Measurements from ENCODE around the gene UBE3A. TPM values are rescaled to one million over a fixed set of nuclear protein-coding genes. Genes with fewer than 3 reads are reported as not detected.

UBE3A gene
- polyA plus RNA-seq, 1 of the 3 experiments (the other 2 are of a cell fraction) = 9.7 TPM

DNA sequence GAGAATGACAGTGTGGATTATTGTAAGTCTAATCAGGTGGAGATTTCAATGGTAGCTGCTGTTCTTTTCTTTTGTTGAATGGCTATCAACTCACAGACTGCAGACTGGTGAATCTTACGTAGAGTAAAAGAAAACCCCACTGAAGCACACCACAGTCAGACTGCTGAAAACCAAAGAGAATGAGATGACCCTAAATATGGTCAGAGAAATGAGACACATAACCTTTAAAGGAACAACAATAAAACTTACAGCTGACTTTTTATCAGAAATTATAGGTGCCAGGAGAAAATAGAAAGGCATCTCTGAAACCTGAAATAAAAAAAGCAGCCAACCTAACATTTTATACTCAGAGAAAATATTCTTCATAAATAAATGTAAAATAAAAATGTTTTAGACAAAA, 12.7 kb upstream of the UBE3A start (continued):
- TF ChIP-seq, protein P1, sequence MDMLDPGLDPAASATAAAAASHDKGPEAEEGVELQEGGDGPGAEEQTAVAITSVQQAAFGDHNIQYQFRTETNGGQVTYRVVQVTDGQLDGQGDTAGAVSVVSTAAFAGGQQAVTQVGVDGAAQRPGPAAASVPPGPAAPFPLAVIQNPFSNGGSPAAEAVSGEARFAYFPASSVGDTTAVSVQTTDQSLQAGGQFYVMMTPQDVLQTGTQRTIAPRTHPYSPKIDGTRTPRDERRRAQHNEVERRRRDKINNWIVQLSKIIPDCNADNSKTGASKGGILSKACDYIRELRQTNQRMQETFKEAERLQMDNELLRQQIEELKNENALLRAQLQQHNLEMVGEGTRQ (IDR thresholded peaks at IDR 0.05; ENCODE audit: borderline replicate concordance, low read depth, low read length) = no peak
- TF ChIP-seq ELF1 (IDR thresholded peaks at IDR 0.05) (no peak), NFIC (IDR thresholded peaks at IDR 0.05; ENCODE audit: borderline replicate concordance) (no peak), TEAD4 (IDR thresholded peaks at IDR 0.05; ENCODE audit: borderline replicate concordance, insufficient read depth) (no peak), FOXM1 (IDR thresholded peaks at IDR 0.05; ENCODE audit: low read depth) (no peak)
- TF ChIP-seq, protein P2, sequence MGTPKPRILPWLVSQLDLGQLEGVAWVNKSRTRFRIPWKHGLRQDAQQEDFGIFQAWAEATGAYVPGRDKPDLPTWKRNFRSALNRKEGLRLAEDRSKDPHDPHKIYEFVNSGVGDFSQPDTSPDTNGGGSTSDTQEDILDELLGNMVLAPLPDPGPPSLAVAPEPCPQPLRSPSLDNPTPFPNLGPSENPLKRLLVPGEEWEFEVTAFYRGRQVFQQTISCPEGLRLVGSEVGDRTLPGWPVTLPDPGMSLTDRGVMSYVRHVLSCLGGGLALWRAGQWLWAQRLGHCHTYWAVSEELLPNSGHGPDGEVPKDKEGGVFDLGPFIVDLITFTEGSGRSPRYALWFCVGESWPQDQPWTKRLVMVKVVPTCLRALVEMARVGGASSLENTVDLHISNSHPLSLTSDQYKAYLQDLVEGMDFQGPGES (IDR thresholded peaks at IDR 0.05; ENCODE audit: low read depth, low read length) = no peak

DNA sequence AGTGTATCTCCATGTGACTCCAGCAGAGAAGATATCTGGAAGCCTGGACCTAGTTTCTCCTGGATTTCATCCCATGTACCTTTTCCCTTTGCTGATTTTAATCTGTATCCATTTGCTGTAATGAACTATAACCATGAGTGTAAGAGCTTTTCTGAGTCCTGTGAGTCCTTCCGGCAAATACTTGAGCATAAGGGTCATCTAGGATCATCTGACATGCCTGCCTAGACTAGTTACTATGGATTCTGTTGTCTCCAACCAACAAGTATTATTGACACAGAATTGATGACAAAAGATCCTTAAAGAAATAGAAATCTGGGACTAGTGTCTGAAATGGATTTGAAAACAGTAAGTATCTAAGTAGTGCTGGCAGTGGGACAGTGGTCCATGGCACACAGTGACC, 11.3 kb upstream of the UBE3A start:
- Histone ChIP-seq H3K36me3 (replicated peaks in 1 of 2; ENCODE audit: control insufficient read depth in 1 of 2, insufficient read depth in 2 of 2, low read length in 1 of 2) (no peaks in the 10 kb centered on the region), H3K4me3 (ENCODE audit: low read depth in 2 of 2, low read length in 1 of 2) (no peak overlapping the region), H3K9me2 (no peaks in the 10 kb centered on the region), H3K27ac (ENCODE audit: low read depth in 2 of 2, low read length in 1 of 2) (no peak overlapping the region), H2AFZ (ENCODE audit: low read depth) (no peak overlapping the region), H3K4me2 (no peak overlapping the region), H3K79me2 (ENCODE audit: insufficient read depth) (no peaks in the 10 kb centered on the region), H3F3A (replicated peaks; ENCODE audit: insufficient read depth) (no peaks in the 10 kb centered on the region), H3K27me3 (ENCODE audit: insufficient read depth) (no peaks in the 10 kb centered on the region), H3K9ac (no peak overlapping the region), H3K4me1 (ENCODE audit: control insufficient read depth in 1 of 2, insufficient read depth in 2 of 2, low read depth in 1 of 2, low read length in 1 of 2) (no peaks in the 10 kb centered on the region; a peak in 1 of 4 replicates), H3K9me3 (no peaks in the 10 kb centered on the region; the same call in 1 of the 2 replicates), H4K20me1 (ENCODE audit: insufficient read depth) (no peaks in the 10 kb centered on the region)
- 67% methylated on average over 1 of the region's 1 CpG for WGBS (ENCODE audit: low lambda C conversion rate)
- POLR2A ChIA-PET = no interaction called here
- DNase-seq = no peak
- TF ChIP-seq, protein P3, sequence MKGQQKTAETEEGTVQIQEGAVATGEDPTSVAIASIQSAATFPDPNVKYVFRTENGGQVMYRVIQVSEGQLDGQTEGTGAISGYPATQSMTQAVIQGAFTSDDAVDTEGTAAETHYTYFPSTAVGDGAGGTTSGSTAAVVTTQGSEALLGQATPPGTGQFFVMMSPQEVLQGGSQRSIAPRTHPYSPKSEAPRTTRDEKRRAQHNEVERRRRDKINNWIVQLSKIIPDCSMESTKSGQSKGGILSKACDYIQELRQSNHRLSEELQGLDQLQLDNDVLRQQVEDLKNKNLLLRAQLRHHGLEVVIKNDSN (IDR thresholded peaks at IDR 0.05; ENCODE audit: borderline replicate concordance, low read depth) = no peak
- TF ChIP-seq FOXJ3 (CRISPR knock-in tag; IDR thresholded peaks at IDR 0.05) (no peak), NFIC (IDR thresholded peaks at IDR 0.05; ENCODE audit: borderline replicate concordance) (no peak), SIN3A (IDR thresholded peaks at IDR 0.05; ENCODE audit: borderline replicate concordance, low read depth, low read length) (no peak), RXRA (IDR thresholded peaks at IDR 0.05; ENCODE audit: borderline replicate concordance, low read depth) (no peak), SMC3 (IDR thresholded peaks at IDR 0.05; ENCODE audit: low read depth, low read length) (no peak), RAD21 (IDR thresholded peaks at IDR 0.05; ENCODE audit: low read length) (no peak), MXI1 (IDR thresholded peaks at IDR 0.05; ENCODE audit: low read depth, low read length) (no peak), JUND (IDR thresholded peaks at IDR 0.05) (no peak), FOXM1 (IDR thresholded peaks at IDR 0.05; ENCODE audit: low read depth) (no peak), TEAD4 (IDR thresholded peaks at IDR 0.05; ENCODE audit: borderline replicate concordance, insufficient read depth) (no peak), GABPA (IDR thresholded peaks at IDR 0.05; ENCODE audit: low read depth) (no peak), EZH2phosphoT487 (IDR thresholded peaks at IDR 0.05; ENCODE audit: borderline replicate concordance, low read depth) (no peak), CHD2 (IDR thresholded peaks at IDR 0.05; ENCODE audit: low read length, partially characterized antibody) (no peak), MEF2A (IDR thresholded peaks at IDR 0.05; ENCODE audit: borderline replicate concordance, low read depth) (no peak)
- TF ChIP-seq, protein P4, sequence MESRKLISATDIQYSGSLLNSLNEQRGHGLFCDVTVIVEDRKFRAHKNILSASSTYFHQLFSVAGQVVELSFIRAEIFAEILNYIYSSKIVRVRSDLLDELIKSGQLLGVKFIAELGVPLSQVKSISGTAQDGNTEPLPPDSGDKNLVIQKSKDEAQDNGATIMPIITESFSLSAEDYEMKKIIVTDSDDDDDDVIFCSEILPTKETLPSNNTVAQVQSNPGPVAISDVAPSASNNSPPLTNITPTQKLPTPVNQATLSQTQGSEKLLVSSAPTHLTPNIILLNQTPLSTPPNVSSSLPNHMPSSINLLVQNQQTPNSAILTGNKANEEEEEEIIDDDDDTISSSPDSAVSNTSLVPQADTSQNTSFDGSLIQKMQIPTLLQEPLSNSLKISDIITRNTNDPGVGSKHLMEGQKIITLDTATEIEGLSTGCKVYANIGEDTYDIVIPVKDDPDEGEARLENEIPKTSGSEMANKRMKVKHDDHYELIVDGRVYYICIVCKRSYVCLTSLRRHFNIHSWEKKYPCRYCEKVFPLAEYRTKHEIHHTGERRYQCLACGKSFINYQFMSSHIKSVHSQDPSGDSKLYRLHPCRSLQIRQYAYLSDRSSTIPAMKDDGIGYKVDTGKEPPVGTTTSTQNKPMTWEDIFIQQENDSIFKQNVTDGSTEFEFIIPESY (IDR thresholded peaks at IDR 0.05; ENCODE audit: borderline replicate concordance, low read depth) = no peak
- TF ChIP-seq, protein P5, sequence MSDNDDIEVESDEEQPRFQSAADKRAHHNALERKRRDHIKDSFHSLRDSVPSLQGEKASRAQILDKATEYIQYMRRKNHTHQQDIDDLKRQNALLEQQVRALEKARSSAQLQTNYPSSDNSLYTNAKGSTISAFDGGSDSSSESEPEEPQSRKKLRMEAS (IDR thresholded peaks at IDR 0.05; ENCODE audit: low read depth) = no peak
- TF ChIP-seq, protein P6, sequence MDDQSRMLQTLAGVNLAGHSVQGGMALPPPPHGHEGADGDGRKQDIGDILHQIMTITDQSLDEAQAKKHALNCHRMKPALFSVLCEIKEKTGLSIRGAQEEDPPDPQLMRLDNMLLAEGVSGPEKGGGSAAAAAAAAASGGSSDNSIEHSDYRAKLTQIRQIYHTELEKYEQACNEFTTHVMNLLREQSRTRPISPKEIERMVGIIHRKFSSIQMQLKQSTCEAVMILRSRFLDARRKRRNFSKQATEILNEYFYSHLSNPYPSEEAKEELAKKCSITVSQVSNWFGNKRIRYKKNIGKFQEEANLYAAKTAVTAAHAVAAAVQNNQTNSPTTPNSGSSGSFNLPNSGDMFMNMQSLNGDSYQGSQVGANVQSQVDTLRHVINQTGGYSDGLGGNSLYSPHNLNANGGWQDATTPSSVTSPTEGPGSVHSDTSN (IDR thresholded peaks at IDR 0.05) = no peak
- CTCF ChIA-PET = interaction anchor here (3.0 kb wide), 1 partner anchor 11 kb away, joined by 7 read pairs; the partner anchor contains the start of gene UBE3A

Data from SK-N-SH (cell line).